Activated gamma-delta T cell (primary cell): ENCODE measurements around the gene CYLD.

Experiments
- DNase-seq: peaks from one replicate; lab custom pipeline; 2025; lab: John Stamatoyannopoulos, UW

CYLD gene

GRCh38 chr16:50816901-50817555 is 75.1 kb downstream of the CYLD start:
- no peak for DNase-seq

DNA sequence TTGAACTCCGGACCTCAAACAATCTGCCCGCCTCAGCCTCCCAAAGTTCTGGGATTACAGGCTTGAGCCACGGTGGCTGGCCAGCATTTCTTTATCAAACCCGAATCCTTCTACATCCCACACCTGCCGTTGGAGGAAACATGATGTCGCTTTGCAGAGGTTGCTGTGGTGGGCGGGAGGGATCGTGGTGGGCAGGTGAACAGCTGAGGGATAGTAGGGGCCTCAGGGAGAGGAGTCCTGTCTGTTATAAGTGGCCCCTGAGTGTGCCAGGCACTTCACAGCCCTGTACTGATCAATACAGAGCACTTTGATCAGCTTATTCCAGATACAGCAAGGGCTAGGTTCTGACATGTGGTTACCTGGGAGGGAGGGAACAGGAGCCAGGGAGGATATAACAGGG is 76.5 kb downstream of the CYLD start:
- DNase-seq: no peak

DNA sequence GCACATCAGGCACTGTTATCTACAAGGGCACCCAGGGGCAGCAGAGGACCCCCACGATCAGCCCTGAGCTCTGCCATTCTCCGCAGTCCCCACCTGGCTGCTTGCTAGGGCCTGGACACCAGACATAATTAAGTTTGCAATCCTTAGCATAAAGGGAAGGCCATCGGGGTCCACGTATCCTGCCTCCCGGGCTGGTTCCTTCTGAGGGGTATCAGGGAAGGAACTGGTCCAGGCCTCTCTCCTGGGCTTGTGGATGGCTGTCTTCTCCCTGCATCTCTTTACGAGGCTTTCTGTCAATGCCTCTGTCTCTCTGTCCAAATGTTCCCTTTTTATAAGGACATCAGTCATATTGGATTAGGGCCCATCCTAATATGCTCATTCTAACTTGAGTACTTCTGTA is 77.8 kb downstream of the CYLD start:
- DNase-seq: no peak

- no peak for DNase-seq
Measured at GRCh38 chr16:50820225-50820624, 78.3 kb downstream of the CYLD start.

DNA sequence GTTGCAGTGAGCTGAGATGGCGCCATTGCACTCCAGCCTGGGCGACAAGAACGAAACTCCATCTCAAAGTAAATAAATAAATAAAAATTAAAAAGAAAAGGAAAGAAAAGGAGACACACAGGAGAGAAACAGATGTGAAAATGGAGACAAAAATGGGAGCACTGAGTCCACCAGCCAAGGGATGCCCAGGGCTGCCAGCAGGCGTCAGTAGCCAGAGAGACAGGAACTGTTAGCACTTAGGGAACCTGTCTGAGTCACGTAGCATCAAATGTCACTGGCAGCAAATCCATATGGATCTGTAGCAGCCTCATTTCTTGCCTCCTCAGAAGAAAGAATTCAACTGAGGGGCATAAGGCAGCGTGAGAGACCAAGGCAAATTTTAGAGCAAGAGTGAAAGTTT is 79.7 kb downstream of the CYLD start:
- DNase-seq: no peak

DNA sequence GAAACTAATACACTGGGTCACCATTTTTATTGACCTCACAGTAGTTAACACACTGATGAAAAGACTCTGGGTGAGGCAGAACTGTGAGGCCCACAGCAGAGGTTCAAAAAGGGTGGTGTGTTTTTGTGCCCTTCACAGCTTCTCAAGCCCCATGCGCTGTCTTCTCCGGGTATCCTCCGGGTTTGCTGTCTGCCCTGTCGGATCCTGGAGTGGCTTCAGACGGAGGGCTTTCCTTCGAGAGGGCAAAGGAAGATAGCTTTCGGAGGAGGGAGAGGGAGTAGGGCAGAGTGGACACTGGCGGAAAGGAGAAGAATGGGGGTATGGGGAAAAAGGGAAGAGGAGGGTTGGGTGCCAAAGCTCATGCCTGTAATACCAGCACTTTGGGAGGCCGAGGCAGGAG is 80.8 kb downstream of the CYLD start:
- no peak for DNase-seq

DNA sequence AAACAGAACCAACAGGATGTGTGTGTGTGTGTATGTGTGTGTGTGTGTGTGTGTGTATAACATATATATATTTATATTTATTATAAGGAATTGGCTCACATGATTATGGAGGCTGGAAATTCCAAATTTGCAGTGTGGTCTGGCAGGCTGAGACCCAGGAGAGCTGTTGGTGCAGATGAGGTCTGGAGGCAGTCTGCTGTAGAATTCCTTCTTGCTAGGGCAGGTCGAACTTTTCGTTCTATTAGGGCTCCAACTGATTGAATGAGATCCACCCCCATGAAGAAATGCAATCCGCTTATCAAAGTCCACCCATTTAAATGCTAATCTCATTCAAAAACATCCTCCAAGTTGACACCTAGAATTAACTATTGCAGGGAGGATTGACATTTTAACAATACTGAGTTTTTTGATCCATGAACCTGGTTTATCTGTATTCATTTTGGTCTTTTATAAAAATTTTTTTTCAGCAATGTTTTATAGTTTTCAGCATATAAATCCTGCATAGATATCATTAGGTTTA is 85.0 kb downstream of the CYLD start:
- no peak for DNase-seq

DNA sequence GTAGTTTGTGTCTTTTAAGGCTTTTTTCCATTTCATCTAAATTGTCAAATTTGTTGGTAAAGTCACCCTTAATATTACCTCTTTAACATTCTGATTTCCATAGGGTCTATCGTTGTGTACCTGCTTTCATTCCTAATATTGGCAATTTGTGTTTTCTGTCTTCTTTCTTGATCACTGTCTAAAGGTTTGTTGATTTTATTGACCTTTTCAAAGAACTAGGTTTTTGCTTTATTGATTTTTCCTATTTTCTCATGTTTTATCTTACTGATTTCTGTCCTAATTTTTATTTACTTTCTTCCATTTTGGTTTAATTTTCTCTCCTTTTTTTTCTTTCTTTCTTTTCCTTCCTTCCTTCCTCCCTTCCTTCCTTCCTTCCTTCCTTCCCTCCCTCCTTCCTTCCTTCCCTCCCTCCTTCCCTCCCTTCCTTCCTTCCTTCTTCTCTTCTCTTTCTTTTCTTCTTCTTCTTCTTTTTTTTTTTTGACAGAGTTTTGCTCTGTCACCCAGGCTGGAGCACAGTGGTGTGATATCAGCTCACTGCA is 86.3 kb downstream of the CYLD start:
- DNase-seq: no peak

GRCh38 chr16:50830698-50831097 is 88.8 kb downstream of the CYLD start:
- DNase-seq: no peak

DNA sequence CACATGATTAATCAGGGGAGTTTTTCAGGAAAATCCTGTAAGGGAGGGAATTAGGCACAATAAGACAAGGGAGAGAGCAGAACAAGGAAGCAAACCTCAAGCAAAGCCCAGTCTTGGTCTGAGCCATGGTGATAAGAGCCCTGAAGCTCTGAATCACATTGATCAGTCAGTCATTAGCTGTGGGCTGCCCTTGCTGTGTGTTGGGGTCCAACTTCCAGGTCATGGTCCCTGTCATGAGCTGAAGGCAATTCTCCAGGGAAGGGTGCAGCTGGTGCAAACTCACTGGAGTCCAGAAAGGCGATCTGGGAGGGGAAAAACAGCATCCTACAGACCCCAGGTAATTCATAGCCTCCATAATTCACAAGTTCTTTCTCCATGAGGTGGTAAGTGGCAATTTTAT is 89.9 kb downstream of the CYLD start:
- DNase-seq: no peak

GRCh38 chr16:50833929-50834328 is 92.0 kb downstream of the CYLD start:
- no peak for DNase-seq

GRCh38 chr16:50834701-50835100 is 92.8 kb downstream of the CYLD start:
- no peak for DNase-seq

GRCh38 chr16:50835358-50836060 is 93.6 kb downstream of the CYLD start:
- DNase-seq: no peak

DNA sequence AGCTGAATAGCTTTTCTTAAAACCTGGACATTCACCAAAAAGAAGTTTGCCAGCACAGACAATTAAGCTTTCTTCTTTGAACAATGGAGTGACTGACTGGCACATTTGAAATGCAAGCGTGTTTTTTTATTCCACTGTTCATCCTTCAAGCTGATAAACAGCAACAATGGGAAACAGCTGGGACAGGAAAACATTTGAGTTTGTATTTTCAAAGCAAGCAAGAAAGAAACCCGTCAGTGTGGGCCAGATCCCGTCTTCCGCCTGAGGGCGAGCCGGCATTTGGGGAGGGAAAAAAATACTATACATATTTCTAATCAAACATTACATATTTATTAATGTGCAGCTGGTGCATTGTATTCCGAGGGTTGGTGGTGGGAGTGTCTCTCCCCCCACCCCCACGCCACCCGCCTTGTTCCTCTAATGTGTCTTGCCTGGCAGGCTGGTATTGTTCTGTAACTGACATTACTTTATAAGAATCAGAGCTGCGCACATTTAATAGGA is 94.3 kb downstream of the CYLD start:
- no peak for DNase-seq

DNA sequence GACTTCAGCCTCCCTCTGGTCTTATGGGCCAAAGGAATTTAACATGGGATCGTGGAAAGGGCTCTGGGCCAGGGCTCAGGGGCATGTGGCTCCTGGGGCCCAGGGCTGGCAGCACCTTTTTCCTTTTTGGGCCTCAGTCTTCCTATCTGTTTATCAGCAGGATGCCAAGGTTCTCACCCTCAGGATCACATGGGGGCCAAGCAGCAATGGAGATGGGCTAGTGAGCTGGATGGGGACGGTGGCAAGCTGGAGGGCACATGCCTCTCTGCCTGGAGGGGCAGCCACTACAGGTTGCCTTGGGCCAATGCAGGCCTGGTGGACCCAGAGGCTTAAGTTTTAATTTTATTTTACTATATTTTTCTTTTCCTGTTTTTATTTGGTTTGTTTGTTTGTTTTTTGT is 95.4 kb downstream of the CYLD start:
- no peak for DNase-seq

GRCh38 chr16:50838165-50838564 is 96.3 kb downstream of the CYLD start:
- no peak for DNase-seq

GRCh38 chr16:50838885-50839284 is 97.0 kb downstream of the CYLD start:
- DNase-seq: no peak

- no peak for DNase-seq
Measured at GRCh38 chr16:50839356-50839755, 97.5 kb downstream of the CYLD start.

DNA sequence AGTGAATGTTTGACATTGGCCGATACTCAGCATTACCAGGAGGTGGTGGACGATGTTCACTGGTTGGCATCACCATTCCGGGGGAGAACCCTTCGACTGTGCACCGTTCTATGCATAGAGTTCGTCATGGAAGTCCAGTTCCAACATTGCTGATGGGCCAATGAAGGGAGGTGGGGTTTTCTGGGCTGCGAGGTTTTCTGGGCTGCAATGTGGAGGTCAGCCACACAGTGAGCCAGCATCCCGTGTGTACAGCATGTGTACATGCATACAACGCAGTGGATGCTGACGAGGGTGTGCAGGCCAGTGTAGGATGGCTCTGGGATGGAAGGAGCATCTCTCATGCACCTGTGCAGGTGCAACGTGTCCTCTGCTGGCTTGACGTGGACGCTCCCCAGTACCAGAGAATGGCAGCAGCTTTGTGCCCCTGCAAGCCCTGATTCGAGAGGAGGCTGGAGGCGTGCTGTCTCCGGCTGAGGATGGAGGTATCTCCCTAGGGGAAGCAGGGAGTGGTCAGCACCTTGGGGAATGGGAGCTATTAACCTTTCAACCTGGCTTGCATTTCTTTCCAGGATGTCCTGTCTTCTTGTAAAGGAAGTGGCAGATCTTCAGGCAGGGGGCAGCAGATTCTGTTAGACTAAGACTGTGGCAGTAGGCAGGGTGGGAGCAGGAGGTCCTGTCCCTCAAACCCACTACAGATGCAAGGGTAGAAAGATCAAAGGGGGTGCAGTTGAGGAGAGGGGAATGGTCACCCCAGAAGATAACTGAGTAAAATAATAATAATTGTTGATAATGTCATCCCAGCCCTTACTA is 98.2 kb downstream of the CYLD start:
- no peak for DNase-seq

DNA sequence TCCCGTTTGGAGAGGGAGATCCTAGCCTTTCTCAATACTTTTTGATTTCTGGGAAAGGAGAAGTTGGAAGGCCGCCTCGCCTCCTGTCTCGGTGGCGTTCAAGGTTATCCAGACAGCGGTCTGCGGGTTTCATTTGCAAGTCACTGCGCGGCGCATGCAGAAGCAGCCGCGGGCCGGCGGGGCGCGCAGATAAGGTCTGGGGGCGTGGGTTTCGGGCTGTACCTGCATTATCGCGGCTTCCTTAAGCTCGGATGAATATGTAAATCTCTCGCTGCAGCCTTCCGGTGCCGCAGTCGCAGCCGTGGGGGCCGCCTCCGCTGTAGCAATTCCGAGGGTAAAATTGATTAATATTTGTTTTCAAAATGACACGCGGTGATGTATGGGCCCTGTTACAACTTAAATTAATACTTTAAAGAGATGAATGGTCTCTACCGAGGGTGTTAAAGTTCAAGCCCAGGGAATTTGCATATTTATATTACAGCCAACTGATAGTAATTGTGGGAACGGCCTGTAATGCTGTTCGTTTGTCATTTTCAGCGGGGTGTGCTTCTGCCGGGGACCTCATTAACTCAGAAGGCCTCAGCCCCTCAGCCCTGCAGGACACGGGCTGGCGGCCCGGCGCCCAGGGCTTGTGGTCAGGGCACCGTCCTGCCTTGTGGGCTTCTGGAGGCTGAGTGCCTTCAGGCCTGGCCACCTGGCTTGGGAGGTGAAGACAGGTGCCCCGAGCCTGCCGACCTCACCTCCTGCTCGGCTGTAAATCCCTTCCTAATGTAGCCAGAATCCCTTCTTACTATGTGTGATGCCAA is 99.4 kb downstream of the CYLD start:
- no peak for DNase-seq

GRCh38 chr16:50842013-50842505 is 100.2 kb downstream of the CYLD start:
- no peak for DNase-seq
